H9 (cell line): ENCODE data around the gene WEE1. TPM values are rescaled to one million over a fixed set of nuclear protein-coding genes. Genes with fewer than 3 reads are reported as not detected.
A peak's percentile ranks its signal among the peaks of the same experiment; 100 is the strongest.

Experiments used
- DNase-seq: peaks from one replicate; pipeline ENCODE4 v3.0.0-alpha.2; 2017
- H2AFZ ChIP-seq: one replicate; pipeline ENCODE4 v1.6.1; 2013; ENCODE audit warnings: mild to moderate bottlenecking, low read length, control low read depth, moderate library complexity
- H2AK5ac ChIP-seq: 2 replicates; pipeline ENCODE4 v1.6.1; 2013; ENCODE audit warnings: low read length, control low read depth, mixed read lengths; ENCODE audit not compliant: insufficient read length
- H2BK120ac ChIP-seq: one replicate; pipeline ENCODE4 v1.6.1; 2013; ENCODE audit warnings: low read depth, mild to moderate bottlenecking, low read length, control low read depth, inconsistent platforms; ENCODE audit not compliant: poor library complexity, severe bottlenecking
- H2BK12ac ChIP-seq: 2 replicates; pipeline ENCODE4 v1.6.1; 2013; ENCODE audit warnings: low read length, control low read depth, mixed read lengths, low read depth; ENCODE audit not compliant: insufficient read length
- H2BK15ac ChIP-seq: 2 replicates; pipeline ENCODE4 v1.6.1; 2013; ENCODE audit warnings: low read depth, low read length, control low read depth
- H2BK20ac ChIP-seq: one replicate; pipeline ENCODE4 v1.6.1; 2013; ENCODE audit warnings: low read depth, mild to moderate bottlenecking, low read length, control low read depth, inconsistent platforms; ENCODE audit not compliant: poor library complexity, severe bottlenecking
- H2BK5ac ChIP-seq: 2 replicates; pipeline ENCODE4 v1.6.1; 2013; ENCODE audit warnings: low read length, control low read depth, mixed read lengths; ENCODE audit not compliant: insufficient read length
- H3K14ac ChIP-seq: 2 replicates; pipeline ENCODE4 v1.6.1; 2013; ENCODE audit warnings: low read length, control low read depth; ENCODE audit not compliant: insufficient read depth
- H3K18ac ChIP-seq: 2 replicates; pipeline ENCODE4 v1.6.1; 2013; ENCODE audit warnings: low read depth, mild to moderate bottlenecking, mixed read lengths, low read length, control low read depth; ENCODE audit not compliant: insufficient read length
- H3K23ac ChIP-seq: 2 replicates; pipeline ENCODE4 v1.6.1; 2013; ENCODE audit warnings: low read length, control low read depth, mixed read lengths, low read depth; ENCODE audit not compliant: insufficient read length
- H3K23me2 ChIP-seq: 2 replicates; pipeline ENCODE4 v1.6.1; 2013; ENCODE audit warnings: low read depth, mild to moderate bottlenecking, mixed read lengths, low read length, control low read depth; ENCODE audit not compliant: insufficient read length, poor library complexity, severe bottlenecking
- H3K27ac ChIP-seq: 2 replicates; pipeline ENCODE4 v1.5.1; 2013; ENCODE audit warnings: low read length, control low read depth, mixed read lengths, low read depth; ENCODE audit not compliant: insufficient read length
- H3K27me3 ChIP-seq: 2 replicates; pipeline ENCODE4 v1.6.1; 2013; ENCODE audit warnings: low read length, control low read depth, inconsistent platforms; ENCODE audit not compliant: insufficient read depth
- H3K4ac ChIP-seq: 2 replicates; pipeline ENCODE4 v1.6.1; 2013; ENCODE audit warnings: low read depth, mild to moderate bottlenecking, control low read depth, inconsistent platforms, low read length, moderate library complexity
- H3K4me1 ChIP-seq: 2 replicates; pipeline ENCODE4 v1.6.1; 2013; ENCODE audit warnings: low read length, control low read depth, inconsistent platforms; ENCODE audit not compliant: insufficient read depth
- H3K4me2 ChIP-seq: 2 replicates; pipeline ENCODE4 v1.6.1; 2013; ENCODE audit warnings: low read length, control low read depth, mixed read lengths; ENCODE audit not compliant: insufficient read length, insufficient read depth
- H3K56ac ChIP-seq: 2 replicates; pipeline ENCODE4 v1.6.1; 2013; ENCODE audit warnings: low read depth, mild to moderate bottlenecking, mixed read lengths, low read length, control low read depth; ENCODE audit not compliant: insufficient read length
- H3K79me1 ChIP-seq: 2 replicates; pipeline ENCODE4 v1.6.1; 2013; ENCODE audit warnings: low read depth, mild to moderate bottlenecking, moderate library complexity, low read length, control low read depth, inconsistent platforms; ENCODE audit not compliant: insufficient read depth, poor library complexity, severe bottlenecking
- H3K79me2 ChIP-seq: 2 replicates; pipeline ENCODE4 v1.6.1; 2013; ENCODE audit warnings: low read length, control low read depth, inconsistent platforms; ENCODE audit not compliant: insufficient read depth
- H3K9ac ChIP-seq: 2 replicates; pipeline ENCODE4 v1.6.1; 2013; ENCODE audit warnings: low read length, control low read depth, mixed read lengths; ENCODE audit not compliant: insufficient read length; ENCODE audit errors: extremely low read depth
- H3K9me3 ChIP-seq: one replicate; pipeline ENCODE4 v1.6.1; 2013; ENCODE audit warnings: low read depth, low read length, inconsistent platforms; ENCODE audit not compliant: control insufficient read depth
- H3T11ph ChIP-seq: one replicate; pipeline ENCODE4 v1.6.1; 2013; ENCODE audit warnings: mild to moderate bottlenecking, low read length, control low read depth, inconsistent platforms
- H4K20me1 ChIP-seq: one replicate; pipeline ENCODE4 v1.6.1; 2013; ENCODE audit not compliant: control insufficient read depth, insufficient read length, insufficient read depth
- H4K5ac ChIP-seq: 2 replicates; pipeline ENCODE4 v1.6.1; 2013; ENCODE audit warnings: low read depth, mild to moderate bottlenecking, mixed read lengths, low read length, control low read depth; ENCODE audit not compliant: insufficient read length
- H4K8ac ChIP-seq: replicated peaks from 2 replicates; pipeline ENCODE4 v1.6.1; 2013; ENCODE audit warnings: low read length, control low read depth, mixed read lengths, low read depth; ENCODE audit not compliant: insufficient read length
- H4K91ac ChIP-seq: 2 replicates; pipeline ENCODE4 v1.6.1; 2013; ENCODE audit warnings: low read depth, mild to moderate bottlenecking, moderate library complexity, mixed read lengths, low read length, control low read depth; ENCODE audit not compliant: insufficient read length
- H3K27ac Mint-ChIP-seq, 3 experiments: 2 replicates in 2 of 3; 3 replicates in 1 of 3; pipeline ENCODE4 v1.8.0; 2020 to 2021; ENCODE audit warnings: mixed read lengths in 3 of 3, mild to moderate bottlenecking in 1 of 3, moderate library complexity in 1 of 3
- H3K27me3 Mint-ChIP-seq: 2 replicates; pipeline ENCODE4 v1.8.0; 2021; ENCODE audit warnings: low read depth, mild to moderate bottlenecking, moderate library complexity, mixed read lengths
- H3K36me3 Mint-ChIP-seq, 3 experiments: 2 replicates in 2 of 3; 3 replicates in 1 of 3; pipeline ENCODE4 v1.8.0; 2020 to 2021; ENCODE audit warnings: low read depth in 3 of 3, mixed read lengths in 3 of 3; ENCODE audit not compliant: insufficient read depth in 1 of 3
- H3K4me1 Mint-ChIP-seq, 2 experiments: 2 replicates each; pipeline ENCODE4 v1.8.0; 2020; ENCODE audit warnings: mixed read lengths in 2 of 2
- H3K4me3 Mint-ChIP-seq, 2 experiments: 2 replicates in 1 of 2; 3 replicates in 1 of 2; pipeline ENCODE4 v1.8.0; 2020 to 2021; ENCODE audit warnings: mild to moderate bottlenecking in 2 of 2, mixed read lengths in 2 of 2, moderate library complexity in 1 of 2
- H3K9me3 Mint-ChIP-seq, 2 experiments: 2 replicates in 1 of 2; 3 replicates in 1 of 2; pipeline ENCODE4 v1.8.0; 2020; ENCODE audit warnings: mild to moderate bottlenecking in 2 of 2, mixed read lengths in 2 of 2, moderate library complexity in 1 of 2
- WGBS: extraction: QIAGEN DNeasy Blood & Tissue Kit; methylation state at CpG from one replicate; pipeline ENCODE4 v1.1.7; 2013; ENCODE audit warnings: missing lambda C conversion rate, low lambda C conversion rate, mixed read lengths; ENCODE audit not compliant: insufficient read length; ENCODE audit errors: extremely low coverage; 5-methylcytosine and 5-hydroxymethylcytosine counted together
- total RNA-seq: library from RNA; stranded (reverse); gene quantifications from 2 replicates; pipeline ENCODE4 v1.2.1, GENCODE V29; 2021
- TF ChIP-seq, protein P1 (sequence below): fragments of 200-600 bp; sonication (generic); conservative IDR thresholded peaks from 3 replicates; pipeline ENCODE4 v1.8.0; 2021; ENCODE audit warnings: antibody characterized with exemption, mild to moderate bottlenecking

The WEE1 gene
- total RNA-seq, 1 experiment from 2014 or later: 142 TPM

DNA sequence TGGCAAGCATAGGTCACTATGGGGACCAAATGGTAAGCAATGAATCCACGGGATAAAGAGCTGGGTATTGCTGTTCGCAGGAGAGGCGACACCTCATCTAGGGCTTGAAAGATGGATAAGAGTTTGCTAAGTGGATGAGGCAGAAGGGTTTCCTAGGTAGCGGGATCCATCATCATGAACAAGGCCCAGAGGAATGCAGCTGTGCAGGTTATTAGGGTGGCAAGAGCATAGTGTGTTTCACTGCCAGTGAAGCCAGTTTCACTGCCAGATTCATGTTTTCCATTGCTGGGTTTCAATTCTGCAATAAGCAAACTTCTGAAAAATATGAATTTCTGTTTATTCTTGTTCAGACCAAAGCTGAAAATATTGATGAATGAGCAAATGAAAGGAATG, 27.2 kb downstream of the WEE1 start:
- peaks cover 18 to 20% of the 10 kb centered on the region in 2 experiments for H3K4me1 Mint-ChIP-seq
- no peak overlapping the region for H4K5ac ChIP-seq
- no peak overlapping the region for H3K9ac ChIP-seq
- H3K36me3 Mint-ChIP-seq: no peaks in the 10 kb centered on the region; a peak in 1 of 7 replicates
- H2AFZ ChIP-seq: no peak overlapping the region
- no peak overlapping the region for H4K8ac ChIP-seq
- WGBS: no CpG with 5 or more reads among the region's 4 CpGs
- 0 out of 7 replicates have a peak overlapping the region, but pooled peaks of 1 of the 3 experiments have one; percentile 73 for H3K27ac Mint-ChIP-seq
- no peak overlapping the region for H3K56ac ChIP-seq
- no peak overlapping the region for H3K18ac ChIP-seq
- H3K14ac ChIP-seq: no peak overlapping the region
- no peak overlapping the region for H3K4me3 Mint-ChIP-seq
- no peak overlapping the region for H3K27ac ChIP-seq
- H3K9me3 Mint-ChIP-seq: no peaks in the 10 kb centered on the region
- H3K9me3 ChIP-seq: no peaks in the 10 kb centered on the region
- H2BK12ac ChIP-seq: no peak overlapping the region
- no peak overlapping the region for H3K4me2 ChIP-seq
- H2BK120ac ChIP-seq: no peak overlapping the region
- H2BK20ac ChIP-seq: no peak overlapping the region
- no peak overlapping the region for H2AK5ac ChIP-seq
- no peak overlapping the region for H2BK5ac ChIP-seq
- peaks cover 5% of the 10 kb centered on the region; the same call in 1 of the 2 replicates for H3K4me1 ChIP-seq
- H3K4ac ChIP-seq: no peak overlapping the region
- no peaks in the 10 kb centered on the region for H3K23me2 ChIP-seq
- no peaks in the 10 kb centered on the region for H3K79me1 ChIP-seq
- no peak overlapping the region for H3T11ph ChIP-seq
- H4K20me1 ChIP-seq: no peaks in the 10 kb centered on the region
- H3K79me2 ChIP-seq: no peaks in the 10 kb centered on the region
- no peak overlapping the region for H4K91ac ChIP-seq
- DNase-seq: no peak
- TF ChIP-seq, protein P1, sequence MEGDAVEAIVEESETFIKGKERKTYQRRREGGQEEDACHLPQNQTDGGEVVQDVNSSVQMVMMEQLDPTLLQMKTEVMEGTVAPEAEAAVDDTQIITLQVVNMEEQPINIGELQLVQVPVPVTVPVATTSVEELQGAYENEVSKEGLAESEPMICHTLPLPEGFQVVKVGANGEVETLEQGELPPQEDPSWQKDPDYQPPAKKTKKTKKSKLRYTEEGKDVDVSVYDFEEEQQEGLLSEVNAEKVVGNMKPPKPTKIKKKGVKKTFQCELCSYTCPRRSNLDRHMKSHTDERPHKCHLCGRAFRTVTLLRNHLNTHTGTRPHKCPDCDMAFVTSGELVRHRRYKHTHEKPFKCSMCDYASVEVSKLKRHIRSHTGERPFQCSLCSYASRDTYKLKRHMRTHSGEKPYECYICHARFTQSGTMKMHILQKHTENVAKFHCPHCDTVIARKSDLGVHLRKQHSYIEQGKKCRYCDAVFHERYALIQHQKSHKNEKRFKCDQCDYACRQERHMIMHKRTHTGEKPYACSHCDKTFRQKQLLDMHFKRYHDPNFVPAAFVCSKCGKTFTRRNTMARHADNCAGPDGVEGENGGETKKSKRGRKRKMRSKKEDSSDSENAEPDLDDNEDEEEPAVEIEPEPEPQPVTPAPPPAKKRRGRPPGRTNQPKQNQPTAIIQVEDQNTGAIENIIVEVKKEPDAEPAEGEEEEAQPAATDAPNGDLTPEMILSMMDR: no peak
- H3K27me3 ChIP-seq: no peaks in the 10 kb centered on the region
- H2BK15ac ChIP-seq: no peak overlapping the region
- H3K23ac ChIP-seq: no peak overlapping the region
- no peaks in the 10 kb centered on the region; the same call in 1 of the 2 replicates for H3K27me3 Mint-ChIP-seq
